Right lung (tissue), 10 donors: ENCODE measurements around the gene DIPK1A. TPM values are rescaled to one million over a fixed set of nuclear protein-coding genes. Genes with fewer than 3 reads are reported as not detected.
A peak's percentile ranks its signal among the peaks of the same experiment; 100 is the strongest.

Experiments
- DNase-seq, 2 donors: peaks; one replicate each; pipeline ENCODE4 v3.0.0-alpha.2; 2013
- long read RNA-seq, 8 donors: transcript quantifications; one replicate each; lab custom pipeline, GENCODE V29; 2026
- polyA plus RNA-seq, 5 donors: library from polyadenylated mRNA; unstranded; fragments of 120-200 nt; gene quantifications; one replicate each; pipeline versions ENCODE4 v1.2.1 to v1.2.3, GENCODE V29; 2013; ENCODE audit warnings: inconsistent platforms in 1 of 5, low replicate concordance in 1 of 5; ENCODE audit not compliant: insufficient read length in 5 of 5, insufficient read depth in 1 of 5

The DIPK1A gene
- 10 to 100 TPM in 3 of 5 donors, 1 to 10 TPM in 2; 7.8 to 13.9 (median 12.2) TPM for polyA plus RNA-seq
- long read RNA-seq, donor 1, transcript FAM69A-201 (5 exons, 2,574 nt), result major isoform, 12 of 12 reads
- long read RNA-seq, donor 1, partial matches to known transcripts, result 0 of 12 reads
- long read RNA-seq, donor 1, other reads (novel, unspliced or antisense), result 0 of 12 reads
- long read RNA-seq, donor 2, partial matches to known transcripts, result 4,664 of 4,768 reads
- long read RNA-seq, donor 2, other reads (novel, unspliced or antisense), result 101 of 4,768 reads
- long read RNA-seq, donor 3, partial matches to known transcripts, result 8,844 of 8,997 reads
- long read RNA-seq, donor 3, other reads (novel, unspliced or antisense), result 150 of 8,997 reads
- long read RNA-seq, donor 4, partial matches to known transcripts, result 0 of 3 reads
- long read RNA-seq, donor 4, other reads (novel, unspliced or antisense), result 0 of 3 reads
- long read RNA-seq, donor 5, transcript FAM69A-201 (5 exons, 2,574 nt), result major isoform, 5 of 5 reads
- long read RNA-seq, donor 5, partial matches to known transcripts, result 0 of 5 reads
- long read RNA-seq, donor 5, other reads (novel, unspliced or antisense), result 0 of 5 reads
- long read RNA-seq, donor 6, partial matches to known transcripts, result 7,923 of 8,112 reads
- long read RNA-seq, donor 6, other reads (novel, unspliced or antisense), result 188 of 8,112 reads
- long read RNA-seq, donor 7, partial matches to known transcripts, result 0 of 2 reads
- long read RNA-seq, donor 7, other reads (novel, unspliced or antisense), result 0 of 2 reads
- long read RNA-seq, donor 8, partial matches to known transcripts, result 4,020 of 4,107 reads
- long read RNA-seq, donor 8, other reads (novel, unspliced or antisense), result 85 of 4,107 reads

GRCh38 chr1:92961131-92961895 lies at the start of gene DIPK1A:
Gene DIPK1A, minus strand, starts transcription at chr1:92961462. Its CDS starts 33 bp downstream, at chr1:92961429.
- DNase-seq, result peak; percentile 80 to 84

- no peak for DNase-seq
Measured at GRCh38 chr1:93007941-93008577, 46.8 kb upstream of the DIPK1A start.

- no peak for DNase-seq
Measured at GRCh38 chr1:93005252-93005598, 44.0 kb upstream of the DIPK1A start.

GRCh38 chr1:93004566-93005251 lies 43.4 kb upstream of the DIPK1A start:
- DNase-seq, result no peak

GRCh38 chr1:93003981-93004380 lies 42.7 kb upstream of the DIPK1A start:
- DNase-seq, result no peak

GRCh38 chr1:93002781-93003180 lies 41.5 kb upstream of the DIPK1A start:
- DNase-seq, result no peak

GRCh38 chr1:93001893-93002292 lies 40.6 kb upstream of the DIPK1A start:
- no peak for DNase-seq

GRCh38 chr1:93000751-93001175 lies 39.5 kb upstream of the DIPK1A start:
- no peak for DNase-seq

- DNase-seq, result no peak
Measured at GRCh38 chr1:93000291-93000690, 39.0 kb upstream of the DIPK1A start.

GRCh38 chr1:92998821-92999220 lies 37.6 kb upstream of the DIPK1A start:
- no peak for DNase-seq

- no peak for DNase-seq
Measured at GRCh38 chr1:92995441-92996430, 34.5 kb upstream of the DIPK1A start.

GRCh38 chr1:92994105-92994712 lies 32.9 kb upstream of the DIPK1A start:
- peak; percentile 65 to 76 for DNase-seq

GRCh38 chr1:92993581-92993980 lies 32.3 kb upstream of the DIPK1A start:
- no peak for DNase-seq

- no peak for DNase-seq
Measured at GRCh38 chr1:92992877-92993276, 31.6 kb upstream of the DIPK1A start.

GRCh38 chr1:92992054-92992453 lies 30.8 kb upstream of the DIPK1A start:
- DNase-seq, result no peak

GRCh38 chr1:92990828-92991227 lies 29.6 kb upstream of the DIPK1A start:
- no peak for DNase-seq

- DNase-seq, result no peak
Measured at GRCh38 chr1:92989936-92990583, 28.8 kb upstream of the DIPK1A start.

- no peak for DNase-seq
Measured at GRCh38 chr1:92989253-92989652, 28.0 kb upstream of the DIPK1A start.

- no peak for DNase-seq
Measured at GRCh38 chr1:92987462-92987861, 26.2 kb upstream of the DIPK1A start.
